ENCODE measurements around the gene MAFB.

MAFB gene

GRCh38 chr20:40667503-40667902 lies 21.5 kb downstream of the MAFB start:
- H3K9me3 Mint-ChIP-seq = no peaks in the 10 kb centered on the region
- no peak overlapping the region for H3K4me3 Mint-ChIP-seq
- no peaks in the 10 kb centered on the region for H3K36me3 Mint-ChIP-seq (ENCODE audit: low read depth)
- peaks cover 5% of the 10 kb centered on the region for H3K27me3 Mint-ChIP-seq (ENCODE audit: low read depth, poor library complexity)
- peaks cover 14% of the 10 kb centered on the region for H3K4me1 Mint-ChIP-seq
- no peak overlapping the region for H3K27ac Mint-ChIP-seq
- TF ChIP-seq, protein P1, sequence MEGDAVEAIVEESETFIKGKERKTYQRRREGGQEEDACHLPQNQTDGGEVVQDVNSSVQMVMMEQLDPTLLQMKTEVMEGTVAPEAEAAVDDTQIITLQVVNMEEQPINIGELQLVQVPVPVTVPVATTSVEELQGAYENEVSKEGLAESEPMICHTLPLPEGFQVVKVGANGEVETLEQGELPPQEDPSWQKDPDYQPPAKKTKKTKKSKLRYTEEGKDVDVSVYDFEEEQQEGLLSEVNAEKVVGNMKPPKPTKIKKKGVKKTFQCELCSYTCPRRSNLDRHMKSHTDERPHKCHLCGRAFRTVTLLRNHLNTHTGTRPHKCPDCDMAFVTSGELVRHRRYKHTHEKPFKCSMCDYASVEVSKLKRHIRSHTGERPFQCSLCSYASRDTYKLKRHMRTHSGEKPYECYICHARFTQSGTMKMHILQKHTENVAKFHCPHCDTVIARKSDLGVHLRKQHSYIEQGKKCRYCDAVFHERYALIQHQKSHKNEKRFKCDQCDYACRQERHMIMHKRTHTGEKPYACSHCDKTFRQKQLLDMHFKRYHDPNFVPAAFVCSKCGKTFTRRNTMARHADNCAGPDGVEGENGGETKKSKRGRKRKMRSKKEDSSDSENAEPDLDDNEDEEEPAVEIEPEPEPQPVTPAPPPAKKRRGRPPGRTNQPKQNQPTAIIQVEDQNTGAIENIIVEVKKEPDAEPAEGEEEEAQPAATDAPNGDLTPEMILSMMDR (IDR thresholded peaks at IDR 0.05) = no peak
- no peak for DNase-seq

GRCh38 chr20:40666336-40666735 lies 22.7 kb downstream of the MAFB start:
- TF ChIP-seq, protein P1 (IDR thresholded peaks at IDR 0.05) = no peak
- H3K27ac Mint-ChIP-seq = peak overlapping the region; percentile 51
- no peaks in the 10 kb centered on the region for H3K9me3 Mint-ChIP-seq
- no peak for DNase-seq
- H3K4me3 Mint-ChIP-seq = no peak overlapping the region
- peaks cover 15% of the 10 kb centered on the region for H3K4me1 Mint-ChIP-seq
- peaks cover 5% of the 10 kb centered on the region for H3K27me3 Mint-ChIP-seq (ENCODE audit: low read depth, poor library complexity)
- H3K36me3 Mint-ChIP-seq (ENCODE audit: low read depth) = no peaks in the 10 kb centered on the region

GRCh38 chr20:40664891-40665290 lies 24.1 kb downstream of the MAFB start:
- TF ChIP-seq, protein P1 (IDR thresholded peaks at IDR 0.05) = no peak
- Mint-ChIP-seq H3K9me3 (no peaks in the 10 kb centered on the region), H3K36me3 (ENCODE audit: low read depth) (no peaks in the 10 kb centered on the region), H3K4me1 (peaks cover 15% of the 10 kb centered on the region), H3K27me3 (ENCODE audit: low read depth, poor library complexity) (peaks cover 9% of the 10 kb centered on the region), H3K4me3 (no peak overlapping the region), H3K27ac (no peak overlapping the region)
- no peak for DNase-seq

GRCh38 chr20:40663991-40664880 lies 24.8 kb downstream of the MAFB start:
- Mint-ChIP-seq H3K27ac (no peak overlapping the region), H3K27me3 (ENCODE audit: low read depth, poor library complexity) (peaks cover 9% of the 10 kb centered on the region), H3K9me3 (no peaks in the 10 kb centered on the region), H3K4me1 (peaks cover 15% of the 10 kb centered on the region), H3K36me3 (ENCODE audit: low read depth) (no peaks in the 10 kb centered on the region), H3K4me3 (no peak overlapping the region)
- DNase-seq = no peak
- TF ChIP-seq, protein P1 (IDR thresholded peaks at IDR 0.05) = no peak

GRCh38 chr20:40663304-40663790 lies 25.7 kb downstream of the MAFB start:
- Mint-ChIP-seq H3K4me1 (peaks cover 15% of the 10 kb centered on the region), H3K27me3 (ENCODE audit: low read depth, poor library complexity) (peaks cover 12% of the 10 kb centered on the region), H3K4me3 (peak overlapping the region; percentile 23), H3K36me3 (ENCODE audit: low read depth) (no peaks in the 10 kb centered on the region), H3K9me3 (no peaks in the 10 kb centered on the region), H3K27ac (no peak overlapping the region)
- TF ChIP-seq, protein P1 (IDR thresholded peaks at IDR 0.05) = no peak
- no peak for DNase-seq
